GM19240 (cell line): Measurements from ENCODE around the gene CBLIF.
"Not testable (repeated sequence)": the region's sequence is repeated elsewhere in the genome, so short reads cannot be mapped to it uniquely, and the experiment has no call there.

Experiments
- DNase-seq: peaks from one replicate; pipeline ENCODE4 v3.0.0; 2011; ENCODE audit warnings: low spot score; ENCODE audit not compliant: insufficient read length

Gene CBLIF

DNA sequence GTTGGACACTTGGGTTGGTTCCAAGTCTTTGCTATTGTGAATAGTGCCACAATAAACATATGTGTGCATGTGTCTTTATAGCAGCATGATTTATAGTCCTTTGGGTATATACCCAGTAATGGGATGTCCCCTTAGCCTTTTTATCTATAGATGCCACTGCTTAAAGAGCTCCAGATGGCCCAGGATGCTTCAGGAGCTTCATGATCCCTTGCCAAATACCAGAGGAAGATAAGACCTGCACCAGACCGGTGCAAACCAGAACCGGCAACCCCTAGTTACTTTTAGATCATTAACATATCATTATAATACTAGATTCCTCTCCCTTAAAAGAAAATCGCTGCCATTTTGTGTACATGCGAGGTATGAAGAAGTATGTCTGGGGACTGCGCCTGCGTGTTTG, 3.1 kb upstream of the CBLIF start:
- DNase-seq: not testable (repeated sequence)

DNA sequence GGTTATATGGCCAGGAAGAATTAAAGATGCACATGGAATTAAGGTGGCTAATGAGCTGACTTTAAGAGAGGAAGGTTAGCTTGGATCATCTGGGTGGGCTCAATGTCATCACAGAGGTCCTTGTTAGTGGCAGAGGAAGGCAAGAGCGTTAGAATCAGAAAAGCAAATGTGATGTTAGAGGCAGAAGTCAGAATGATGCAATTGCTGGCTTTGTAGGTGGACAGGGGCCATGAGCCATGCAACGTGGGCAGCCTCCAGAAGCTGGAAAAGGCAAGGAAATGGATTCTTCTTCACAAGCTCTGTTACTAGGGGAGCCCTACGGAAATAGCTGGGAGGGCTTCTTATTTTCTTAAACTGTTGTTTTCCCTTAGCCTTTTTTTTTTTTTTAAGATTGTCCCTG, 2.3 kb upstream of the CBLIF start:
- DNase-seq: no peak

DNA sequence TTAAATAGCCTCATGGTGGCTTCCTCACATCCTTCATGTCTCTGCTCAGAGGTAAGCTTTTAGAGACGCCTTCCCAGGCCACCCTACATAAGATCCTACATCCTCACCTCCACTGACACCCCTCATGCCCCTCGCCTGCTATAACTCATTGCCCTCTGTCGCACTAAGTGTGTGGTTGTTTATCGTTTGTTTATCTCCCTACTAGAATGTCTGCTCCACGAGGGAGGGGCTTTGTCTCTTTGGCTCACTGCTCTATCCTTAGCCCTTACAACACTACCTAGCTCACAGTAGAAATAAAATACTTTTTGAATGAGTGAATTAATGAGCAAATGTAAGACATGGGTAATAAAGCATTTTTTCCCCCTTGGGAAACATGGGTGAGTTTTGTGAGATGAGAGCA, 1.3 kb upstream of the CBLIF start:
- DNase-seq: no peak

DNA sequence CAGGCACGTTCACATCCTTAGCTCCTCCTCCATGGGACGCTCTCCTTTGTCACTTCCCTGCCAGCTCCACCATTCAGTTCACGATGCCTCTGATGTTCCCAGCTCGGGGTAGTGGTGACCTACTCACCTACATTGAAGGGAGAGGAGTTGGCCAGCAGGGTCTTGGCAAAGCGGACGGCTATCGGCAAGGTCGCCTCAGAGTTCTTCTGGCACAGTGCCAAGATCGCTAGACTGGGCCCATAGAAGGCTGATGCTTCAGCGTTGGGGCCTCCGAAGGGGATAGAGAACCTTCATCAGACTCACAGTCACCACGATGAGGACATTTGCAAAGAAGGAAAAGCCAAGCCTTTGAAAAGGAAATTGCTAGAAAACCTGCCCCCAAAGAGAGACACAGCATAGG, 3.0 kb downstream of the CBLIF start:
- DNase-seq: no peak

DNA sequence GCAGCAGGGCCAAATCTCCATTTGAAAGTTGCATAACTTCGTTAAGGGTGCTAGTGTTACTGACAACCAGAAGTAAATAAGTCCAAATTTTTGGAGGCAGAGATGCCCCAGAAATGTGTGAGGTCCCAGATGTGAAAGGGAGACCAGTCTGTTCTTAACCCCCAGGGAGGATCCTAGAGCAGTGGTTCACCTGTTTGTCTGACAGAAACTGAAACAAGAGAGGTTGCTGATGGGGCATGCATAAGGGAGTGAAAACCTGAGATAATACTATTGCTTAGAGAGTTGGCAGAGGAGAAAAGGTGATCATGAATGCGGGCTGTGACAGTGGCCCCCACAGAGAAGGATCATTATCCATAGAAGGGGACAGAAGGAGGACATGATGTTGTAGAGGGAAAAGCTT, 3.8 kb downstream of the CBLIF start:
- no peak for DNase-seq

DNA sequence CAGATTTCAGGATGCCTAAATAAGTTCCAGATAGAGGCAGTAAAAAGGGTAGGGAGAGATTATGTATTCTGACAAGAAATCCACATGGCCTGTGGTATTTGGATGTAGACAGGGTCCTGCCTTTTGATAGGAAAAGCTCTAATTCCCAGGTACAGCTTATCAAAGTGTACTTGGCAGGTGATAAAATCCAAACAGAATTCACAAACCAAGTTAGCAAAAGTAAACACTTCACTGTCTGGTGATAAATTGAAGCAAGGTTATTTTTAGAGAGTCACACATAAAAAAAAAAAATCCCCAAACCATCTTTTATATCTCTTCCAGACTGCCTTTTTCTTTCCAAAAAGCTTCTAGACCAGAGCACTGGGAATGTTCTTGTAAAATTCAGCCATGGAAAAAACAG, 5.7 kb downstream of the CBLIF start:
- no peak for DNase-seq

DNA sequence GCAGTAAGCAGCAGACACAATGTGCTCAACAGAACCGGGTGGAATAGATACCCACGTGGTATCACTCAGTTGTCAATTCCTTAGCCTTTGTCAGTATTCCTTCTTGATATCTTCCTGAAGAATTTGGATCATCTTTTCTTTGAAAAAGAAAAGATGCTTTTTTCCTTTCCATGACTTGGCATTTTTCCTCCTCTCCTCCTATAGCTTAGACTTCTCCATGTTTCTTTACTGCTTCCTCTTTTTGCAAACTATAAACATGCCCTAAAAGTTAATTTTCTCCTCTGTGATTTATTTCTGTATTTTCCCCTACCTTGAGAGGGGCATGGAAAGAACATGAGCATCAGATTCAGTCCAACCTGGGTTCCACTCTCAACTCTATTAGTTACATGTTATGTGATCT, 11.7 kb downstream of the CBLIF start:
- no peak for DNase-seq

DNA sequence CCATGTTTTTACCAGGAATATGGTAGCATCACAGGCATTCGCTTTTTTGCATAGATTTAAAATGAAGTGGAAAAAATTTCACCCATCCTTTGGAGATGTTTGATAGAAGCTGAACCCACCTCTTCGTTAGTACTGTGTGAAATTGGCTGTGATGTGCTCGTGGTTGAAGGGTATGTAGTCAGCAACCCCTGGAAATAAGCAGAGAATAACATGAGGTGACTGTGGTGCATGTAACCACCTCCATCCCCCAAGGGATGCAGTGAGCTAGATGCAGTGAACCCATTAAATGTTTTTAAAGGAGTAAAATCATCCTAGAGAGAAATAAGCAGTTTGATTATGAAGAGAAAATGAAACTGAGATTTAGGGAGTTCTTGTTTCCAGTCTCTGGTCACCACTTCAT, 15.9 kb downstream of the CBLIF start:
- DNase-seq: no peak

DNA sequence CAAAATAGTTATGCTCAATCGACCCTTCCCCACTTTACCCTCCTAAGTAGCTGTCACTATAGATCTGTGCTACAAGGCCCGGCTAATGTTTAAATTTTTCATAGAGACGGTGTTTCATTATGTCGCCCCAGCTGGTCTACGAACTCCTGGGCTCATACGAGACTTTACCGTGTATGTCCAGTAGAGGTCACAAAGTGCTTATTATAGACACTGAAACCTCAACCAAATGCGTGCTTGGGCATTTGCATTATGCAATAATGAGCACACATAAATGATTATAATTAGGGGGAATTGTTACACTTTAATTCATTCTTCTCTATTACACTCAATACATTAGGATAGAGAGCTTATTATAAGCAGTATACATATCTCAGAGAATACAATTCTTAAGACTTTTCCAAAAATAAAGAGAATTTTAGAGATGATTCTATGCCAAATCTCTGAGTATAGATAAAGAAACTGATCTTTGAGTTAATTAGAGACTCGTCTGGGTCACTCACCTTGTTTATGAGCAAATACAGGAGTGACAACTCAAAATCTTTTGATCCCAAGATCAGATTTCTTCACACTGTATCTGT, 22.2 kb downstream of the CBLIF start:
- DNase-seq: no peak

DNA sequence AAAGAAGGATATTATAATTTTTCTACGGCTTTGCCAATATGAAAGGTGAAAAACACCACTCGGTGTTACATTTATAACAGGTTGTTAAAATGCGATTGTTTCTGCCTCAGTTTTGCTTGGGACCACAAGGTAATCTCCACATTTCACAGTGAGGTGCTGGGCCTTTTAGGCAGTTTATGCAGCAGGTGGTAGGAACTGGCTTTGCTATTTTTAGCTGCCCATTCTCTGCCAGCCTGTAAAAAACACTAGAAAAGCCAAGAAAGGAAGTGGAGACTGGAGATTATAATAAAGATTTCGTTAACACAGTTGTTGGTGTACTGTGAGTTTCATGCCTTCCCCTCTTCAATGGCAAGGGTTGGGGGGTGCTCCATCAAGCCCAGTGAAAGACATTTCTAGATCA, 26.7 kb downstream of the CBLIF start:
- no peak for DNase-seq

DNA sequence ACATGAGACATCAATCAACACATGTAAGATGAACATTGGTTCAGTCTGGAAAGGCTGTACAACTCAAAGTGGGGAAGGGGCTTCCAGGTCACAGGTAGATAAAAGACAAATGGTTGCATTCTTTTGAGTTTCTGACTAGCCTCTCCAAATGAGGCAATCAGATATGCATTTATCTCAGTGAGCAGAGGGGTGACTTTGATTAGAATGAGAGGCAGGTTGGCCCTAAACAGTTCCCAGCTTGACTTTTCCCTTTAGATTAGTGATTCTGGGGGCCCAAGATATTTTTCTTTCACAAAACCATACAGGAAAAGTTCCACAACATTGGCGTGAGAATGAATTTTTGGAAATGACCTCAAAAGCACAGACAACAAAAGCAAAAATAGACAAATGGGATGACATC, 28.9 kb downstream of the CBLIF start:
- not testable (repeated sequence) for DNase-seq

DNA sequence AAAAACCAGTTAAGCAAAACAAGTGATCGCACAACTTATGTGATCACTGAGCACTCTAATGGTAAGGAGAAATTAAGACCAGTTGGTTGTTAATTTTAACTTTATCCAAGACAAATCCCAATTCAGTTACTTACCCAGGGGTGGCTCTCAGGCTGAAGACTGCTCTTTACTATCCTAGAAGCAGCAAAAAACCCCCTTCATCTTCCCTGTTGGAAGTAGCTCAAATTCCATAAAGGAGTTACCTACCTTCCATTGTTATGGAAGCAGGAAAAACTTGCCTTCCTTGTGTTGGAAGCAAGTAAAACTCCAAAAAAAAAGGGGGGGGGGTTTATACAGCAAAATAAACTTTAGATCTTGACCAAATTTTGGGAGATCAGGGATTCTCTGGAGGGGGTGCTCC, 29.5 kb downstream of the CBLIF start:
- no peak for DNase-seq

DNA sequence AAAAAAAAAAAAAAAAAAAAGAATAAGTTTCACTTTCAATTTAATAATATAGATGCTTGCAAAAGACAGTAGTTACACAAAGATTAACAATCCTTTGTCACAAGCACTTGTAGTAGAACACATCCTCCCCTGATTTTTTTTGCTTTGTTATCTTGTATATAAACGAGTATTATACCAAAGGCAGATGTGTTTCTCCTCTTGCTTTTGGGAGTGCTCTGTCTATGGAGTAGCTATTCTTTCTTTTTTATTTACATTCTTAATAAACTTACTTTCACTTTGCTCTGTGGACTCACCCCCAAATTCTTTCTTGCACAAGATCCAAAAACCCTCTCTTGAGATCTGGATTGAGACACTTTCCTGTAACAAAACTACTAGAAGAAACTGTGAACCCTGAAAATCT, 31.3 kb downstream of the CBLIF start:
- no peak for DNase-seq

DNA sequence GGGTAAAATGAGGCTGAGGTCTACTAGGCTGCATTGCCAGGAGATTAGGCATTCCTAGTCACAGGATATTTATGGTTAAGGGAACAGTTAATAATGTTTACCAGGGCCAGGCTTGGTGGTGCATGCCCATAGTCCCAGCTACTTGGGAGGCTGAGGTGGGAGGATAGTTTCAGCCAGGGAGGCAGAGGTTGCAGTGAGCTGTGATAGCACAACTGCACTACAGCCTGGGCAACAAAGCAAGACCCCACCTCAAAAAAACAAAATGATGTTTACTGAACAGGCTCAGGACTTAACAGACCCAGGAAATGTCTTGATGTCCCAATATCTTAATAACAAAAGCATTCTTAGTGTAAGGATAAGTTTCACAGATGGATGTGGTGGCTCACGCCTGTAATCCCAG, 31.9 kb downstream of the CBLIF start:
- DNase-seq: no peak

DNA sequence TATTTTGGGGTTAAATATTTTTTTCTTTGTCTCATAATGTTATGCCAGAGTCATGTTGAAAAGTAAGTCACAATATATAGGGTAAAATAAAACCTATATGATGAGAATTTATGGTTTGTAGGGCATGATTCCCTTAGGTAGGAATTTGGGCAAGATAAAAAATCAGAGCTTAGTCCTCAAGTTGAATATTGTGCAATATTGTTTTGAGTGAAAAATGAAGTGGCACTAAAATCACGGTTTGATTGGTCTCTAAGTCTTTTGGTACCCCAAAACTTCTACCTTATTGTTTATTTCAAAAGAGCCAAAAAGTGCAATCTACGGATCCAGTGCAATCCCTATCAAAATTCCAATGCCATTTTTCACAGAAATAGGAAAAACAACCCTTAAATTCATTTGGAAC, 33.1 kb downstream of the CBLIF start:
- DNase-seq: no peak

DNA sequence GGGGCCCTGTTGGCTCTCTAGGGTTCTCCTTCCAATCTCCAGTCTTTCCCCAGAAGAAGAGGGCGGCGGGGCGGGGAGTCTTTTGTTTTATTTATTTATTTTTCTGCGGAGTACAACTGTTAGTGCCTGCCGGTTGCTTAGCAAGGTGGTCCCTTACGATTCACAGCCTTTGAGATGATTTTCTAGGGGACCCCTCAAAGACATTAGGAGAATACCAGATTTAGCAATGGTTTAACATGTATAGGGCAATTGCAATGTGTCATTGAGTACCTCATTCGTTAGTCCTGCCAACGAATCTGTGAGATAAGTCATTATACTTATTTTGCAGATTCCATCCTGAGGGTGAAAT, 34.4 kb downstream of the CBLIF start:
- DNase-seq: no peak

DNA sequence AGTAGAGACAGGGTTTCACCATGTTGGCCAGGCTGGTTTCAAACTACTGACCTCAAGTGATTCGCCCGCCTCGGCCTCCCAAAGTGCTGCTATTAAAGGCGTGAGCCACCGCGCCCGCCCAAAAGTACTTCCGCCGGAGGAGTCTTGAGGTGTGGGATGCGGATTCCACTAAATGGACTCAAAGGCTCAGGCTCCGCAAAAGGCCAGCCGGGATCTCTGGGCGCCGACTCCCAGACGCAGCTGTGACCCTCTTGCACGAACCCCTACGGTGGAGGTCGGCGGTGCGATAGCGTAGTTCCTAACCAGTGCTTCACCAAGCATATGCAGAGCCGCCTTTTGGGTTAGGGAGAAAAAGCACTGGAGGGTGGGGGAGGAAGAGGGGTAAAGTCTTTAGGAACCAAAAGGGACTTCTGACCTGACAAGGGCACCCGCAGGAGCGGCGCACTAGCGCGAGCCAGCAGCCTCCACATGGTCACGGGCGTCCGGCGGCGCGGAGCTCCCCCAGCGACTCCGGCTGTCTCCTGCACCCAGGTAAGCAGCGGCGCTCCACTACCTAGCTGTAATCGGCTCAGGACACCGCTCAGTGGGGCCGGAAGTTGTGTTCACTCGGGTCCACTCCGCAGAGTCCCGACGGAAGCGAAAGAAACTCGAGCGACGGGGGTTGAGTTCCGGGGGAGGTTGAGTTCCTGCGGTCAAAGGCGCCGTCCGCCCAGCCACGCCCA, 34.9 kb downstream of the CBLIF start, which contains the start of gene MRPL16:
Gene MRPL16 (minus strand): TSS at position 590 of the 722 bp plus-strand sequence. CDS start 120 bp downstream, at position 470.
- peak; percentile 47 for DNase-seq

DNA sequence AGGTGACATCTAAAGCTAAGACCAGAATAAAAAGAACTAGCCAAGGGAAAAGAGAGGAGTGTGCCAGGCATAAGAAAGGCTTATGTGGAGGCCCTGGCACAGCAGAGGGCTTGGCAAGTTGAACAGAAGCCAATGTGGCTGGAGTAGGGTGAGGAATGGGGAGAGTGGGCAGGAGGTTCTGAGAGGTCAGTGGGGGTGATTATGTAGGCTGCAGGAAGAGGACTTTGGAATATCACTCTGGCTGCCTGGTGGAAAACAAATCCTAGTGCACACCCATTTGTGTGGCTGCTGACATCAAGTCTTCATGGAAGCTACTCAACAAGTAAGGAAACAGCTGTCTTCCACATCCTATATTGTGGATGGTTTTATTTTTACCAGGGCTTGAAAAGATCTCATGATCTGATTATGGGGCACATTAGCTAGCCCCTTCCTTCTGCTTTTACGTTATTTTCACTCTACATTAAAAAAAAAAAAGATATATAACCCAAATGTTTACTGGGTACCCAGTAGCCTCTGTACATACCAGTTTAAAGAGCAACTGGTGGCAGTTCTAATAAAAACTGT, 38.2 kb downstream of the CBLIF start:
- DNase-seq: no peak

DNA sequence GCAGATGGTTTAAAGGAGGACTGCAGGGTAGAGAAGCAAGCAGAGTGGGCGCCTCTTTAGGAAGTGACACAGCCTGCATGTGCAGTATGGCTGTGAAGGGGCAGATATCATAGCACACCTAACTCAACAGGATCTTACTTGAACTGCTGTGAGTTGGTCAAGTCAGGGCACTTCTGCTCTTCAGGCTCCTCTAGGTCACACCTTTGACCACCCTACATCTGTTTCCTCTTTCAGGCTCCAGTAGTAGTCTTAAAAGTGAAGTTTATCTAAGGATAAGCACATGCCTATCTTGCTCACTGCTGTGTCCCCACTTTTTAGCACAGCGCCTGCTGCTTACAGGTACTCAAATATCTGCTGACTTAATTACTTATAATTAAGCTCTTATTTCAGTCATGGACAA, 41.2 kb downstream of the CBLIF start:
- DNase-seq: no peak

DNA sequence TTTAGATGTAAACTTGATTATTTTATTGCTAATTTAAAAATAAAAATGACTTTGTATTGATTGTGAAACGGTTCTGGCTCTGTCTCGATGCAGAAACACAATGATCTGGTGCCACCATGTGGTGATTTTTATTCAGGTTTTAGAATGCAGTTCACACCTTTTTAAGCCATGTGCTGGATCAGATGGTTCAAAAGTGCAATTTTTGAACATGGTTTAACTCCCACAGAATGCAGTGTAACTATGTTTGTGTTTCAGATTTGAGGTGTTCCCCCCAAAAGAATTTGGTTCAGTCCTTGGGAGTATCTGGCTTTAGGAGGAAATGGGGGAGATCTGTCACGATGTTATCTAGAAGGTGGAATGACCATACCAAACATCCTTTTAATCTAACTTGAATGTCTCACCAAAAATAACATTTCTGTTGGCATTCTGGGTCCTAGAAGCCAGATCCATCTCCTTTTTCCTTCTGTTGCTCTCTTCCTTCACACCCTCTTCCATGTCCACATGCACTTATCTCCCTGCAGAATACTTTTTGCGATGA, 42.6 kb downstream of the CBLIF start:
- DNase-seq: no peak

DNA sequence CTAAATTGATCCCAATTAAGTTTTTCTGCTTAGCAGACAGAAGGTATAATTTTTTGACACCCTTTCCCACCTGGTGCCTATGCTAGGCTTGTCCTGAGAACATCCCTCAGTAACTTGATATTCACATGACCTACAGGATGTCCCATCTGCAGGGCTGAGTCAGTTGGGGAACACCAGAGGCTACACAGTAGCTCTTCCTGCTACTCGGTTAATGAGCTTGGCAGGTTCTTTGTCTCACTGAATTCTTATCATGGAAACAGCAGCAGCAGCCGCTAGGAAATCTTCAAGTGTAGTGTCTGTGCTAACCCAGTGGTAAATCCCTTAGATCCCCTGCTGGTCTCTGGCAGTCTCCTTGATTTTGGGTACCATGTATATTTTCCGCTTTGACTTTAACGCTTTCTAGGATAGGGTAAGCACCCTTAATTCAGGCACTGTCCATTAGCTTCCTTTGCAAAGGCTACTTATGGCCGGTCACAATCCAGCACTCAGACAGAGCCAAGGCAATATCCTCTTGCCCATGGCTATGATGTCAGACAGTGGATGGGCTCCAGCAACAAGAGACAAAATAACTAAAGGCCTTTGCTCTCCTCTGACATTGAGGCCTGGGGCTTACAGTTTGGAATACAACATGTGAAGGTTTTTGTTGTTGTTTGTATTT, 43.2 kb downstream of the CBLIF start:
- DNase-seq: no peak

DNA sequence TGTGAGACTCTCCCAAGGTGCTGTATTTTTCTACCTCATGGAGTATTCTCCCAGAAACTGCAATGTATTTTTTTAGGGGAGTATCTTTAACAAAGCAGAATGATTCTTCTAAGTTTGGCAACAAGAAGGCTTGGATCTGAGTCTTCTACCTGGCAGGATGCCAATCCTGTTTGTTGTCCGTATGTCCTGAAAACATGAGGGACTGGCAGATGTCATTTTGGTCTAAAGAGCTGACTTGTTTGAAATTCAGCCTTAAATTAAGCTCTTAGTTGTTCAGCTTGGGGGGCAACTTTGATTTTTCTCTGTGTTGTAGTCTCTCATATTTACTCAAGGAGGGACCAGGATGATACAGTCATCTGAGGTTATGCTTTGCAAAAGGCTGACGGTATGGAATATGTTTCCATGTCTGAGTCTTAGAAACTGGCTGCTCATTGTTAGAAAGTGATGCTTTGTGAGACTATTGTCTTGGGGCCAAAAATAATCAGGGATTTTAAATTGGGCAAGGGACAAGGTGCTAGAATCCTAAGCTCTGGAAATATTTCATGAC, 44.1 kb downstream of the CBLIF start:
- no peak for DNase-seq
